Fibroblast of lung (primary cell): ENCODE results near the gene KBTBD7. TPM values are rescaled to one million over a fixed set of nuclear protein-coding genes. Genes with fewer than 3 reads are reported as not detected.

Source experiments
- DNase-seq, 2 donors: peaks; one replicate each; pipeline versions ENCODE4 v3.0.0 to v3.0.0-alpha.2; 2010; ENCODE audit warnings: low read depth in 2 of 2
- H2AFZ ChIP-seq: 2 replicates; pipeline ENCODE4 v1.5.1; 2012; ENCODE audit warnings: low read length, control low read depth, inconsistent platforms
- H3K27ac ChIP-seq: 2 replicates; pipeline ENCODE4 v1.5.1; 2011; ENCODE audit warnings: low read length, control low read depth; ENCODE audit not compliant: insufficient read depth
- H3K27me3 ChIP-seq: 2 replicates; pipeline ENCODE4 v1.5.1; 2011; ENCODE audit warnings: mild to moderate bottlenecking, low read length; ENCODE audit not compliant: control insufficient read depth, insufficient read depth
- H3K36me3 ChIP-seq: 2 replicates; pipeline ENCODE4 v1.5.1; 2011; ENCODE audit warnings: low read length; ENCODE audit not compliant: control insufficient read depth, insufficient read depth
- H3K4me1 ChIP-seq: 2 replicates; pipeline ENCODE4 v1.5.1; 2011; ENCODE audit warnings: low read length; ENCODE audit not compliant: control insufficient read depth, insufficient read depth; ENCODE audit errors: extremely low read depth
- H3K4me2 ChIP-seq: 2 replicates; pipeline ENCODE4 v1.5.1; 2011; ENCODE audit warnings: low read length, control low read depth; ENCODE audit not compliant: insufficient read depth; ENCODE audit errors: extremely low read depth
- H3K4me3 ChIP-seq, 4 experiments: fragments of 200-600 bp in 1 of 4; sonication (generic) in 1 of 4; replicated peaks in 1 of 4; 2 replicates each; pipeline ENCODE4 v1.5.1; 2011 to 2016; ENCODE audit warnings: low read length in 4 of 4, low read depth in 3 of 4, mild to moderate bottlenecking in 3 of 4, control low read depth in 2 of 4, inconsistent platforms in 1 of 4, mixed read lengths in 1 of 4; ENCODE audit not compliant: insufficient read depth in 1 of 4; ENCODE audit errors: control extremely low read depth in 1 of 4
- H3K79me2 ChIP-seq: 2 replicates; pipeline ENCODE4 v1.5.1; 2012; ENCODE audit warnings: mild to moderate bottlenecking, low read length, inconsistent platforms; ENCODE audit not compliant: control insufficient read depth, insufficient read depth
- H3K9ac ChIP-seq: 2 replicates; pipeline ENCODE4 v1.5.1; 2011; ENCODE audit warnings: mild to moderate bottlenecking, low read length, control low read depth; ENCODE audit not compliant: insufficient read depth
- H3K9me3 ChIP-seq: 2 replicates; pipeline ENCODE4 v1.5.1; 2012; ENCODE audit warnings: low read depth, low read length; ENCODE audit not compliant: control insufficient read depth, insufficient read depth
- H4K20me1 ChIP-seq: 2 replicates; pipeline ENCODE4 v1.5.1; 2011; ENCODE audit warnings: low read length; ENCODE audit not compliant: control insufficient read depth, insufficient read depth; ENCODE audit errors: extremely low read depth
- CTCF ChIP-seq, 2 donors: IDR thresholded peaks in 1 of 2; conservative IDR thresholded peaks in 1 of 2; 1 replicate in 1 of 2; 2 replicates in 1 of 2; pipeline ENCODE4 v1.5.1; 2011 to 2012; ENCODE audit warnings: low read length in 2 of 2, control low read depth in 1 of 2, inconsistent platforms in 1 of 2, low read depth in 1 of 2, mild to moderate bottlenecking in 1 of 2
- EZH2 ChIP-seq: IDR thresholded peaks from 2 replicates; pipeline ENCODE4 v1.5.1; 2012; ENCODE audit warnings: low read length, control low read depth, mild to moderate bottlenecking; ENCODE audit errors: missing control alignments
- polyA plus RNA-seq, 2 donors: library from polyadenylated mRNA; depleted of rRNA in 1 of 2; stranded (reverse) in 1 of 2; unstranded in 1 of 2; fragments of >200 nt; gene quantifications; 2 replicates each; pipeline ENCODE4 v1.2.1, GENCODE V29; 2011 to 2012; ENCODE audit warnings: missing spikeins in 1 of 2
- total RNA-seq: library from RNA; depleted of rRNA; stranded (reverse); fragments of >200 nt; gene quantifications from 2 replicates; pipeline ENCODE4 v1.2.1, GENCODE V29; 2014

KBTBD7 gene
- total and polyA plus RNA-seq, 2 donors (not counting 1 experiment from before 2014, with no cell fraction given) = 3.5 to 5.9 TPM

- no peak for TF ChIP-seq EZH2
- TF ChIP-seq CTCF (conservative IDR thresholded peaks at IDR 0.05 in 1 of 2, IDR thresholded peaks at IDR 0.05 in 1 of 2; ENCODE audit: low read depth in 1 of 2, low read length in 2 of 2) = no peak
- DNase-seq = no peak
- Histone ChIP-seq H3K9ac (no peak overlapping the region), H3K4me1 (no peaks in the 10 kb centered on the region), H3K27me3 (no peaks in the 10 kb centered on the region), H2AFZ (no peak overlapping the region), H3K9me3 (no peaks in the 10 kb centered on the region), H4K20me1 (no peaks in the 10 kb centered on the region), H3K27ac (no peak overlapping the region), H3K36me3 (no peaks in the 10 kb centered on the region), H3K4me2 (no peak overlapping the region), H3K79me2 (no peaks in the 10 kb centered on the region), H3K4me3 (no peak overlapping the region)
Observed at GRCh38 chr13:41232578-41233480, 38.5 kb upstream of the KBTBD7 start.

GRCh38 chr13:41231786-41232185 is 37.4 kb upstream of the KBTBD7 start:
- Histone ChIP-seq H2AFZ (no peak overlapping the region), H3K9me3 (no peaks in the 10 kb centered on the region), H3K36me3 (no peaks in the 10 kb centered on the region), H3K79me2 (no peaks in the 10 kb centered on the region), H4K20me1 (no peaks in the 10 kb centered on the region), H3K27me3 (no peaks in the 10 kb centered on the region), H3K4me2 (no peak overlapping the region), H3K4me3 (no peak overlapping the region), H3K27ac (no peak overlapping the region), H3K4me1 (no peaks in the 10 kb centered on the region), H3K9ac (no peak overlapping the region)
- DNase-seq = peak; percentile 21 to 29
- TF ChIP-seq EZH2 (no peak), CTCF (conservative IDR thresholded peaks at IDR 0.05 in 1 of 2, IDR thresholded peaks at IDR 0.05 in 1 of 2; ENCODE audit: low read depth in 1 of 2, low read length in 2 of 2) (no peak)

GRCh38 chr13:41231025-41231677 is 36.8 kb upstream of the KBTBD7 start:
- no peak for DNase-seq
- H3K4me3 ChIP-seq = no peak overlapping the region
- H3K27me3 ChIP-seq = no peaks in the 10 kb centered on the region
- no peak for TF ChIP-seq CTCF (conservative IDR thresholded peaks at IDR 0.05 in 1 of 2, IDR thresholded peaks at IDR 0.05 in 1 of 2; ENCODE audit: low read depth in 1 of 2, low read length in 2 of 2)
- no peak for TF ChIP-seq EZH2
- no peaks in the 10 kb centered on the region for H3K36me3 ChIP-seq
- H3K4me1 ChIP-seq = no peaks in the 10 kb centered on the region
- no peak overlapping the region for H3K9ac ChIP-seq
- H3K79me2 ChIP-seq = no peaks in the 10 kb centered on the region
- H3K9me3 ChIP-seq = no peaks in the 10 kb centered on the region
- no peak overlapping the region for H2AFZ ChIP-seq
- H4K20me1 ChIP-seq = no peaks in the 10 kb centered on the region
- H3K4me2 ChIP-seq = no peak overlapping the region
- no peak overlapping the region for H3K27ac ChIP-seq
